SK-N-SH treated with all-trans-retinoic acid at 6 μM for 48 hours (cell line): ENCODE results near the gene ABCF2.

ENCODE experiments used
- ATAC-seq: fragments of 200-7000 bp; cut with Tn5 transposase; 3 replicates; pipeline ENCODE4 v1.9.1; 2020; ENCODE audit warnings: mild to moderate bottlenecking, moderate library complexity
- ARNTL ChIP-seq: fragments of 450-650 bp; formaldehyde crosslinking; IDR thresholded peaks from 2 replicates; pipeline ENCODE4 v1.5.0; 2020; ENCODE audit warnings: low read depth, mild to moderate bottlenecking, moderate library complexity, borderline replicate concordance
- BACH2 ChIP-seq: fragments of 250-450 bp; sonication (Bioruptor Pico); IDR thresholded peaks from 2 replicates; pipeline ENCODE4 v1.9.0; 2021; ENCODE audit warnings: mild to moderate bottlenecking, borderline replicate concordance
- CSDC2 ChIP-seq: fragments of 250-450 bp; sonication (Bioruptor Pico); IDR thresholded peaks from 2 replicates; pipeline ENCODE4 v1.5.0; 2020; ENCODE audit warnings: mild to moderate bottlenecking, moderate library complexity
- GLIS3 ChIP-seq: fragments of 250-450 bp; sonication (Bioruptor Pico); IDR thresholded peaks from 2 replicates; pipeline ENCODE4 v1.5.0; 2020; ENCODE audit warnings: mild to moderate bottlenecking, moderate library complexity
- ISL1 ChIP-seq: fragments of 250-450 bp; sonication (Bioruptor Pico); IDR thresholded peaks from 2 replicates; pipeline ENCODE4 v2.1.2; 2022; ENCODE audit warnings: mild to moderate bottlenecking, moderate library complexity
- OSR1 ChIP-seq: fragments of 250-450 bp; sonication (Bioruptor Pico); IDR thresholded peaks from 2 replicates; pipeline ENCODE4 v1.8.0; 2022; ENCODE audit warnings: moderate library complexity, mild to moderate bottlenecking, inconsistent platforms
- PPARA ChIP-seq: fragments of 250-450 bp; sonication (Bioruptor Pico); IDR thresholded peaks from 2 replicates; pipeline ENCODE4 v1.5.0; 2020; ENCODE audit warnings: mild to moderate bottlenecking, borderline replicate concordance
- RARB ChIP-seq: fragments of 250-450 bp; sonication (Bioruptor Pico); IDR thresholded peaks from 2 replicates; pipeline ENCODE4 v1.8.0; 2021; ENCODE audit warnings: mild to moderate bottlenecking, moderate library complexity
- SNAI2 ChIP-seq: fragments of 250-450 bp; sonication (Bioruptor Pico); IDR thresholded peaks from 2 replicates; pipeline ENCODE4 v1.5.0; 2020; ENCODE audit warnings: mild to moderate bottlenecking, moderate library complexity
- TCF4 ChIP-seq: fragments of 250-450 bp; sonication (Bioruptor Pico); IDR thresholded peaks from 2 replicates; pipeline ENCODE4 v1.8.0; 2021; ENCODE audit warnings: mild to moderate bottlenecking, moderate library complexity, borderline replicate concordance
- ZC3H10 ChIP-seq: fragments of 250-450 bp; sonication (Bioruptor Pico); IDR thresholded peaks from 2 replicates; pipeline ENCODE4 v1.5.1; 2021; ENCODE audit warnings: mild to moderate bottlenecking, moderate library complexity
- ZFP3 ChIP-seq: fragments of 250-450 bp; sonication (Bioruptor Pico); IDR thresholded peaks from 2 replicates; pipeline ENCODE4 v1.5.0; 2020; ENCODE audit warnings: mild to moderate bottlenecking, moderate library complexity
- ZFP30 ChIP-seq: fragments of 450-650 bp; formaldehyde crosslinking; IDR thresholded peaks from 2 replicates; pipeline ENCODE4 v1.5.0; 2022; ENCODE audit warnings: mild to moderate bottlenecking, moderate library complexity
- ZNF70 ChIP-seq: fragments of 450-650 bp; formaldehyde crosslinking; IDR thresholded peaks from 2 replicates; pipeline ENCODE4 v1.5.0; 2020; ENCODE audit warnings: mild to moderate bottlenecking, moderate library complexity
- ZNF8 ChIP-seq: fragments of 450-650 bp; formaldehyde crosslinking; IDR thresholded peaks from 2 replicates; pipeline ENCODE4 v1.5.0; 2020; ENCODE audit warnings: mild to moderate bottlenecking, moderate library complexity
- TF ChIP-seq, protein P1 (sequence below): fragments of 250-450 bp; sonication (Bioruptor Pico); IDR thresholded peaks from 2 replicates; pipeline ENCODE4 v1.5.0; 2020; ENCODE audit warnings: mild to moderate bottlenecking, moderate library complexity
- TF ChIP-seq, protein P2 (sequence below): fragments of 250-450 bp; sonication (Bioruptor Pico); IDR thresholded peaks from 2 replicates; pipeline ENCODE4 v1.8.0; 2020; ENCODE audit warnings: mild to moderate bottlenecking, moderate library complexity, borderline replicate concordance
- TF ChIP-seq, protein P3 (sequence below): fragments of 250-450 bp; sonication (Bioruptor Pico); IDR thresholded peaks from 2 replicates; pipeline ENCODE4 v1.5.1; 2021; ENCODE audit warnings: mild to moderate bottlenecking, moderate library complexity
- TF ChIP-seq, protein P4 (sequence below): fragments of 250-450 bp; sonication (Bioruptor Pico); IDR thresholded peaks from 2 replicates; pipeline ENCODE4 v1.8.0; 2021; ENCODE audit warnings: low read depth, mild to moderate bottlenecking, moderate library complexity, borderline replicate concordance

Gene ABCF2

DNA sequence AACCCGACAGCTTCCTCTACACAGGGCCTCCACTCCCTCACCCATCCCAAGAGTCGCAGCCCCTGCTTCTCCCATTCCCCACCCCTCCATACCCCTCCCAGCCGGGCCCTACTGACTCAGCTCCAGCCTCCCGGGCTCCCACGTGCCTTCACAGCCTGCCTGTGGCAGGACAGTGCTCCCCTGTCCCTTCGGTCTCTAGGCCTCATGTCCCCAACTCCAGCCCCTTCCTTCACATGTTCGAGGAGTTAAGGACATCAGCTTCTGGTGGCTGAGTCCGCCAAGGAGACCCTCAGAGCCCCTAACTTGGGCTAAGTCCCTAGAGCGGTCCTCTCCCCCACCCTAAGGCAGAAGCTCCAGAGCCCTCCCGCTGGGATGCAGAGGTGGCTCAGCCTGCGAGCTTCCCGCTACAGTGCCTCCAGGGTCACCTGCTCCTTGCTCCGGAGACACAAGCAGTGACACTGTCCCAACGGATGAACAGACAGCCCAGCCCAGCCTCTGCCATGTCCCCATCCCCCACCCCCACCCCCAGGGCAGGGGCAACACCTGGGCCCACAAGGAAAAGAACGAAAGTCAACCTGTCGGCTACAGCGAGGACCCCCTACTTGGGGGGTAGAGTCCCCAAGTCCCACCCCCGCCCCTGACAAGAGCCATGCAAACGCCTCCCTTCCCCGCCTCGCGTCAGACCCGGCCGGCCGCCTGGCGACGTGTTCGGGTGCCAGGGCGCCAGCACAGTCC, 20.8 kb upstream of the ABCF2 start:
- peak; percentile 2 for ATAC-seq
- no peak for TF ChIP-seq ISL1 (CRISPR knock-in tag)
- no peak for TF ChIP-seq ZFP30
- TF ChIP-seq, protein P1, sequence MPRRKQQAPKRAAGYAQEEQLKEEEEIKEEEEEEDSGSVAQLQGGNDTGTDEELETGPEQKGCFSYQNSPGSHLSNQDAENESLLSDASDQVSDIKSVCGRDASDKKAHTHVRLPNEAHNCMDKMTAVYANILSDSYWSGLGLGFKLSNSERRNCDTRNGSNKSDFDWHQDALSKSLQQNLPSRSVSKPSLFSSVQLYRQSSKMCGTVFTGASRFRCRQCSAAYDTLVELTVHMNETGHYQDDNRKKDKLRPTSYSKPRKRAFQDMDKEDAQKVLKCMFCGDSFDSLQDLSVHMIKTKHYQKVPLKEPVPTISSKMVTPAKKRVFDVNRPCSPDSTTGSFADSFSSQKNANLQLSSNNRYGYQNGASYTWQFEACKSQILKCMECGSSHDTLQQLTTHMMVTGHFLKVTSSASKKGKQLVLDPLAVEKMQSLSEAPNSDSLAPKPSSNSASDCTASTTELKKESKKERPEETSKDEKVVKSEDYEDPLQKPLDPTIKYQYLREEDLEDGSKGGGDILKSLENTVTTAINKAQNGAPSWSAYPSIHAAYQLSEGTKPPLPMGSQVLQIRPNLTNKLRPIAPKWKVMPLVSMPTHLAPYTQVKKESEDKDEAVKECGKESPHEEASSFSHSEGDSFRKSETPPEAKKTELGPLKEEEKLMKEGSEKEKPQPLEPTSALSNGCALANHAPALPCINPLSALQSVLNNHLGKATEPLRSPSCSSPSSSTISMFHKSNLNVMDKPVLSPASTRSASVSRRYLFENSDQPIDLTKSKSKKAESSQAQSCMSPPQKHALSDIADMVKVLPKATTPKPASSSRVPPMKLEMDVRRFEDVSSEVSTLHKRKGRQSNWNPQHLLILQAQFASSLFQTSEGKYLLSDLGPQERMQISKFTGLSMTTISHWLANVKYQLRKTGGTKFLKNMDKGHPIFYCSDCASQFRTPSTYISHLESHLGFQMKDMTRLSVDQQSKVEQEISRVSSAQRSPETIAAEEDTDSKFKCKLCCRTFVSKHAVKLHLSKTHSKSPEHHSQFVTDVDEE (CRISPR knock-in tag): no peak
- no peak for TF ChIP-seq ZFP3 (CRISPR knock-in tag)
- TF ChIP-seq BACH2 (CRISPR knock-in tag): no peak
- TF ChIP-seq, protein P2, sequence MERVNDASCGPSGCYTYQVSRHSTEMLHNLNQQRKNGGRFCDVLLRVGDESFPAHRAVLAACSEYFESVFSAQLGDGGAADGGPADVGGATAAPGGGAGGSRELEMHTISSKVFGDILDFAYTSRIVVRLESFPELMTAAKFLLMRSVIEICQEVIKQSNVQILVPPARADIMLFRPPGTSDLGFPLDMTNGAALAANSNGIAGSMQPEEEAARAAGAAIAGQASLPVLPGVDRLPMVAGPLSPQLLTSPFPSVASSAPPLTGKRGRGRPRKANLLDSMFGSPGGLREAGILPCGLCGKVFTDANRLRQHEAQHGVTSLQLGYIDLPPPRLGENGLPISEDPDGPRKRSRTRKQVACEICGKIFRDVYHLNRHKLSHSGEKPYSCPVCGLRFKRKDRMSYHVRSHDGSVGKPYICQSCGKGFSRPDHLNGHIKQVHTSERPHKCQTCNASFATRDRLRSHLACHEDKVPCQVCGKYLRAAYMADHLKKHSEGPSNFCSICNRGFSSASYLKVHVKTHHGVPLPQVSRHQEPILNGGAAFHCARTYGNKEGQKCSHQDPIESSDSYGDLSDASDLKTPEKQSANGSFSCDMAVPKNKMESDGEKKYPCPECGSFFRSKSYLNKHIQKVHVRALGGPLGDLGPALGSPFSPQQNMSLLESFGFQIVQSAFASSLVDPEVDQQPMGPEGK: no peak
- TF ChIP-seq ARNTL: no peak
- TF ChIP-seq TCF4 (CRISPR knock-in tag): no peak
- no peak for TF ChIP-seq CSDC2 (CRISPR knock-in tag)
- no peak for TF ChIP-seq GLIS3 (CRISPR knock-in tag)
- TF ChIP-seq PPARA (CRISPR knock-in tag): no peak
- no peak for TF ChIP-seq ZC3H10 (CRISPR knock-in tag)

DNA sequence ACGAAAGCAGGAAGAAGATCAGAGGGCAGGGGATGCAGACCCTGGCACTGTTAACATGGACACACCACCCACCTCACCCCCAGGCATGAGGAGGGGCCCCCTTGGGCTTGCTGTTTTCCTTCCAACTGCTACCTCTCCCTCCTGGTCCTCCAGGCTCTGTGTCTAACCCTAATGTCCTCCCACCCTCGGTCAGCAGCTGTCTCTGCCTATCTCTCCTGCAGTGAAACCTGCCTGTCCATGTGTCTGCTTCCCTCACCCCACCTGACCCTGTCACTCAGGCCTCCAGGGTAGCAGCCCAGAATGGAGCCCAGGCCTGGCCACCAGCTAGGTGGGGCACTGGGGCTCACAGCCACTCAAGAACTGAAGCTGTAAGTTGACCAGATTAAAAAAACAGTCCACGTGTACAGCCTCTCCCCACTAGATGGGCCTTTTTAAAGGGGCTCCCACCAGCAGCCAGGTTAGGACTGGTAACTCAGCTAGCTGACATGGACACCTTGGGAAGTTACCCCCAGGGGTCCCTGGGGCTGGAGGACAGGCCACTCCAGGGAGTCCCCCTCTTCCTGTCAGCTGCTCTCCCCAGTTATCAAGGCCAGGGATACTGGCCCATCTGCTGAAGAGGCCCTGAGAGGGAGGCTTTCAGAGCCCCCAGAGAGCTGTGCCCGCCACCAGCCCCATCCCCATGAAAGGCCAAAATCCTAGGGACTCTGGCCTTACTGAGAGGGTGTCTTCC, 20.0 kb upstream of the ABCF2 start:
- ATAC-seq: no peak
- TF ChIP-seq OSR1: no peak

DNA sequence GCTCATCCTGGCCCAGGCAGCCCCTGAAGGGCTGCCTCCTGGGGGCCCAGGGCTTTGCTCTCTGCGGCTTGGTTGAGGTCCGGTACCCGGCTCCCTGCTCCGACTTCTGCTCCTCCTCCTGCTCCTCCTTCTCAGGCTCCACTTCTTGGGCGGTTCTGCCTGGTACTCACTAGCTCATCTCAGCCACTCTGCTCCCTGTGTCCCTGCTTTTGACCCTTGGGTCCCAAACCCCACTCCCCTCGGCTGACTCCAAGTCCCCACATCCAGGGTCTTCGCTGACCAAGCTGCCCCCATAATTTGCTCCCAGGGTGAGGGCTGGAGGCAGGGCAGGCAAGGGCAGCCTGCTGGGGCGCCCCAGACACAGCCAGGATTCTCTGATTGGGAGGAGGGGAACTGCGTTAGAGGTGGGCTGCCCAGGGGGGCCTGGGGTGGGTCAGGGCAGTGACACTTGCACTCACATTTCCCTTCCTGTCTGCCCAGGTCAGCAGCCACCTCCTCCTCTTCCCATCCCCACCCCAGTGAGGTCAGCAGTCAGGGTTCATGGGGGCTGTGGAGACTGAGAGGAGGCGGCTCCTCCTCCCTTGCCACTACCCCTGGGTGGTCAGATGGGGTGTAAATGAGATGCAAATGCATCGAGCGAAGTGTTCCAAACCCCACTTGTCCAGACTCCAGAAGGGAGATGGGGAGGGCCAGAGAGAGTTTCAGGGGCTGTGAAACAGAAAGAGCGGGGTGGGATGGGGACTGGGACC, 19.3 kb upstream of the ABCF2 start:
- no peak for ATAC-seq
- no peak for TF ChIP-seq SNAI2 (CRISPR knock-in tag)
- TF ChIP-seq, protein P3, sequence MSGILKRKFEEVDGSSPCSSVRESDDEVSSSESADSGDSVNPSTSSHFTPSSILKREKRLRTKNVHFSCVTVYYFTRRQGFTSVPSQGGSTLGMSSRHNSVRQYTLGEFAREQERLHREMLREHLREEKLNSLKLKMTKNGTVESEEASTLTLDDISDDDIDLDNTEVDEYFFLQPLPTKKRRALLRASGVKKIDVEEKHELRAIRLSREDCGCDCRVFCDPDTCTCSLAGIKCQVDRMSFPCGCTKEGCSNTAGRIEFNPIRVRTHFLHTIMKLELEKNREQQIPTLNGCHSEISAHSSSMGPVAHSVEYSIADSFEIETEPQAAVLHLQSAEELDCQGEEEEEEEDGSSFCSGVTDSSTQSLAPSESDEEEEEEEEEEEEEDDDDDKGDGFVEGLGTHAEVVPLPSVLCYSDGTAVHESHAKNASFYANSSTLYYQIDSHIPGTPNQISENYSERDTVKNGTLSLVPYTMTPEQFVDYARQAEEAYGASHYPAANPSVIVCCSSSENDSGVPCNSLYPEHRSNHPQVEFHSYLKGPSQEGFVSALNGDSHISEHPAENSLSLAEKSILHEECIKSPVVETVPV: no peak
- no peak for TF ChIP-seq ZNF8 (CRISPR knock-in tag)
- TF ChIP-seq RARB (CRISPR knock-in tag): no peak
- TF ChIP-seq, protein P2: no peak
- TF ChIP-seq, protein P4, sequence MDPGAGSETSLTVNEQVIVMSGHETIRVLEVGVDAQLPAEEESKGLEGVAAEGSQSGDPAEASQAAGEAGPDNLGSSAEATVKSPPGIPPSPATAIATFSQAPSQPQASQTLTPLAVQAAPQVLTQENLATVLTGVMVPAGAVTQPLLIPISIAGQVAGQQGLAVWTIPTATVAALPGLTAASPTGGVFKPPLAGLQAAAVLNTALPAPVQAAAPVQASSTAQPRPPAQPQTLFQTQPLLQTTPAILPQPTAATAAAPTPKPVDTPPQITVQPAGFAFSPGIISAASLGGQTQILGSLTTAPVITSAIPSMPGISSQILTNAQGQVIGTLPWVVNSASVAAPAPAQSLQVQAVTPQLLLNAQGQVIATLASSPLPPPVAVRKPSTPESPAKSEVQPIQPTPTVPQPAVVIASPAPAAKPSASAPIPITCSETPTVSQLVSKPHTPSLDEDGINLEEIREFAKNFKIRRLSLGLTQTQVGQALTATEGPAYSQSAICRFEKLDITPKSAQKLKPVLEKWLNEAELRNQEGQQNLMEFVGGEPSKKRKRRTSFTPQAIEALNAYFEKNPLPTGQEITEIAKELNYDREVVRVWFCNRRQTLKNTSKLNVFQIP (CRISPR knock-in tag): no peak
- TF ChIP-seq PPARA (CRISPR knock-in tag): no peak
- no peak for TF ChIP-seq ZC3H10 (CRISPR knock-in tag)
- TF ChIP-seq TCF4 (CRISPR knock-in tag): no peak
- TF ChIP-seq ZNF70 (CRISPR knock-in tag): no peak
- TF ChIP-seq ARNTL: no peak
- TF ChIP-seq ZFP30: no peak
- TF ChIP-seq BACH2 (CRISPR knock-in tag): no peak
- TF ChIP-seq GLIS3 (CRISPR knock-in tag): no peak
